ENCODE data around the gene SPATA17. TPM values are rescaled to one million over a fixed set of nuclear protein-coding genes. Genes with fewer than 3 reads are reported as not detected.

Gene SPATA17
- total RNA-seq, 4 donors from 2014 or later, result 0.52 to 2.4 TPM; not detected in 2

DNA sequence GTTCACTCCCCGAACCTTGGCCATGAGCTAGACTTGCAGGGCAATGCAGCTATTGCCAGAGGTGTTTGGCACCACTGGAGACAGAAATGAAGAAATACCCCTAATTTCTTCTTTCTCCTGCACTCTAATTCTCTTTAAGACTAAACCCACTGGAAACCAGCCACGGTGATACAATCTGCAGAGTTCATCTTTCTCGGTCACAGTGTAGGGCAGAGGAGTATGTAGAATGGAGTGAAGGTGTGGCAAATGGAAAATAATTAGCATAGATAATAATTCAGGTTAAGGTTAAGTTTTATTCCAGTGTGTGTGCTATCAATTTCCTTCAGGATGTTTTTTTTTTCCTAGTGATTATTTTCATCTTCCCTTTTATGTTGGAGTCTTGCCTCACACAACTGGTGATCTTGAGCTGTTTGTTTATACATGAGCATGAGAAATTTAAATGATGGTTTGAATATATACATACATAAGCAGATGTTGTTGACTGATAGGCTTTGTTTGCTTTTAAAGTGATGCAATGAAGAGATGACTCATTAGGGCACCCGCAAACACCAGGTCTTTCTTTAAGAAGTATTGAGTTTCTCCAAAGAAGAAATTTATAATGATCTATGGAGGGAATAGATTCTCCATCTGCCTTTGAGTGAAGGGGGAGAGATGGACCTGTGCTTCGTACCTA lies 81.9 kb downstream of the SPATA17 start:
- H3K4me1 ChIP-seq, result no peaks in the 10 kb centered on the region
- H3K27me3 ChIP-seq, result no peaks in the 10 kb centered on the region
- no peak for DNase-seq
- H3K27ac ChIP-seq, result no peak overlapping the region
- TF ChIP-seq, protein P1, sequence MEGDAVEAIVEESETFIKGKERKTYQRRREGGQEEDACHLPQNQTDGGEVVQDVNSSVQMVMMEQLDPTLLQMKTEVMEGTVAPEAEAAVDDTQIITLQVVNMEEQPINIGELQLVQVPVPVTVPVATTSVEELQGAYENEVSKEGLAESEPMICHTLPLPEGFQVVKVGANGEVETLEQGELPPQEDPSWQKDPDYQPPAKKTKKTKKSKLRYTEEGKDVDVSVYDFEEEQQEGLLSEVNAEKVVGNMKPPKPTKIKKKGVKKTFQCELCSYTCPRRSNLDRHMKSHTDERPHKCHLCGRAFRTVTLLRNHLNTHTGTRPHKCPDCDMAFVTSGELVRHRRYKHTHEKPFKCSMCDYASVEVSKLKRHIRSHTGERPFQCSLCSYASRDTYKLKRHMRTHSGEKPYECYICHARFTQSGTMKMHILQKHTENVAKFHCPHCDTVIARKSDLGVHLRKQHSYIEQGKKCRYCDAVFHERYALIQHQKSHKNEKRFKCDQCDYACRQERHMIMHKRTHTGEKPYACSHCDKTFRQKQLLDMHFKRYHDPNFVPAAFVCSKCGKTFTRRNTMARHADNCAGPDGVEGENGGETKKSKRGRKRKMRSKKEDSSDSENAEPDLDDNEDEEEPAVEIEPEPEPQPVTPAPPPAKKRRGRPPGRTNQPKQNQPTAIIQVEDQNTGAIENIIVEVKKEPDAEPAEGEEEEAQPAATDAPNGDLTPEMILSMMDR (IDR thresholded peaks at IDR 0.05), result no peak
- no peak for TF ChIP-seq POLR2A (IDR thresholded peaks at IDR 0.05)
- intact Hi-C loops (cut with DNase I; ENCODE audit: low total_unique reads), result no loop called here
- H3K36me3 ChIP-seq, result no peaks in the 10 kb centered on the region
- H3K4me3 ChIP-seq, result no peak overlapping the region
- H3K9me3 ChIP-seq, result no peaks in the 10 kb centered on the region

DNA sequence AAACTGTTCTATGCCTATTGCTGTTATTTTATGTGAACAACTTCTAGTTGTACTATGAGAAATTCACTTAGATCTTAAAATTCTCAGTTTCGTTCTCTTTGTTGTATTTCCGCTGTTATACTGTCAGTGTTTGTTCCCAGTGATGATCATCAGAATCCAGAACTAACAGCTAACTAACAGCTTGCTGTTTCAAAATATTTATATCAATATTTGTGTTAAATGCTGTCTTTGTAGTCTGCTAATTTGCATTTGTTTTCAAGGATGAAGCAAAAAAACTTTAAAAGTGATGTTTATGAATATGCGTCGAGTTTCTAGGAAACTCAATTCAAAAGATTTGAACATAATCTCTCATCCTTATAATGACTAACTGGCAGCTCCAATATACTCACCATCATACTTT lies 84.5 kb downstream of the SPATA17 start:
- no peaks in the 10 kb centered on the region for H3K9me3 ChIP-seq
- intact Hi-C loops (cut with DNase I; ENCODE audit: low total_unique reads), result no loop called here
- no peaks in the 10 kb centered on the region for H3K27me3 ChIP-seq
- TF ChIP-seq, protein P1 (IDR thresholded peaks at IDR 0.05), result no peak
- no peak for TF ChIP-seq POLR2A (IDR thresholded peaks at IDR 0.05)
- no peak overlapping the region for H3K4me3 ChIP-seq
- H3K27ac ChIP-seq, result no peak overlapping the region
- no peaks in the 10 kb centered on the region for H3K36me3 ChIP-seq
- H3K4me1 ChIP-seq, result no peaks in the 10 kb centered on the region
- DNase-seq, result no peak

DNA sequence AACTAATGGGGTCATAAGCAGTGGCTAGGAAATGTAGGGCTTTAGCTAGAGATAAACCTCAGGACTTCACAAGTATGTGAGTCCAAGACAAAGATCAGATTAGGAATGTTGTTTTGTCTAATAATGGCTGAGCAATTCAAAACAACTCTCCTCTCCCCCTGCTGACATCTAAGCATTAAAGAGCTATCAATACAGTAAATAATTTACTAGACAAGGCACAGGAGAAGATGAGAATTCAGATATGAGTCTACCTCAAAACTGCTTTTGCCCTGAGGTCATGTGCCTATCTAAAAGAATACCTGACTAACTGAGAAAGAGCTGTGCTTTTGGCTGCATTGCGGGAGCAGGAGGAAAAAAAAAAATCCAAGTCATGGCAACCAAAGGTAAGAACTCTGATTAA lies 86.8 kb downstream of the SPATA17 start:
- intact Hi-C loops (cut with DNase I; ENCODE audit: low total_unique reads), result no loop called here
- no peak for TF ChIP-seq POLR2A (IDR thresholded peaks at IDR 0.05)
- TF ChIP-seq, protein P1 (IDR thresholded peaks at IDR 0.05), result no peak
- Histone ChIP-seq H3K4me3 (no peak overlapping the region), H3K4me1 (no peaks in the 10 kb centered on the region), H3K9me3 (no peaks in the 10 kb centered on the region), H3K27ac (no peak overlapping the region), H3K36me3 (no peaks in the 10 kb centered on the region), H3K27me3 (no peaks in the 10 kb centered on the region)
- no peak for DNase-seq

DNA sequence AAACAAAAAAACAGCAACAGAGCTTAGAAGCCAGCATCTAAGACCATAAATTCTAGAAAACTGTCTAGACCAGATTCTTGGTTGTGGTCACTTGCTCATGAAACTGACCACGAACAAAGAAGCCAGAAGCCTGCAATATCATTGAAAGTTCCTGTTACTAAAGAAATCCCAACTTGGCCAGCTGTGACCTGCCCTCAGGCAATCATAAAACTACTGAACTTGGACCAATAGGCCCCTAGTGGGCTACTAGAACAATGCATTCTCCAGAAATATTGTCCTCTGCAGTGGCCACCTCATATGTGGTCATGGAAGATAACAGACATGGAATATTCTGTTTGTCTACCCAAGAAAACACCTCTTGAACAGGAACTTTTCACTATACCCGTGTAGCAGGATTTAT lies 87.7 kb downstream of the SPATA17 start:
- Histone ChIP-seq H3K27ac (no peak overlapping the region), H3K4me1 (no peaks in the 10 kb centered on the region), H3K4me3 (no peak overlapping the region), H3K9me3 (no peaks in the 10 kb centered on the region), H3K27me3 (no peaks in the 10 kb centered on the region), H3K36me3 (no peaks in the 10 kb centered on the region)
- no peak for TF ChIP-seq POLR2A (IDR thresholded peaks at IDR 0.05)
- no peak for DNase-seq
- intact Hi-C loops (cut with DNase I; ENCODE audit: low total_unique reads), result no loop called here

DNA sequence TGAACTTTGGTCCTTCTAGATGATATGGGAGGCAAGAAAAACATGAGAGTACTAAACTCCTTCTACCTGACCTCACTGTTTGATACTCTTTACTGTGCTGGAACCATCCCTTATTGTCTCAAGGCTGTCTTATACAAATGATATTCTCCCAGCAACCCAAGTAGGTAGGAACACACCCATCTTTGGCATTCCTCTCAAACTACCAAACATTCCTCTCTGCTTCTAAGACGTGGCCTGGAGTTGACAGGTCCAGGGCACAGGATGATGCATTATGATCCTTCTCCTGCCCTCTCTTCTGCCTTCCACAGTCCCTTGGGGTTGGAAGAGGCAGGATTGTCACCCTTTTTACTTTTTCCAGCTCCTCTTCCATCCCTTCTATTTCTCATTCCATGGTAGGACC lies 90.5 kb downstream of the SPATA17 start:
- Histone ChIP-seq H3K27me3 (no peaks in the 10 kb centered on the region), H3K27ac (no peak overlapping the region), H3K4me1 (no peaks in the 10 kb centered on the region), H3K9me3 (no peaks in the 10 kb centered on the region), H3K36me3 (no peaks in the 10 kb centered on the region), H3K4me3 (no peak overlapping the region)
- no peak for DNase-seq
- intact Hi-C loops (cut with DNase I; ENCODE audit: low total_unique reads), result no loop called here
- TF ChIP-seq, protein P1 (IDR thresholded peaks at IDR 0.05), result no peak
- no peak for TF ChIP-seq POLR2A (IDR thresholded peaks at IDR 0.05)

DNA sequence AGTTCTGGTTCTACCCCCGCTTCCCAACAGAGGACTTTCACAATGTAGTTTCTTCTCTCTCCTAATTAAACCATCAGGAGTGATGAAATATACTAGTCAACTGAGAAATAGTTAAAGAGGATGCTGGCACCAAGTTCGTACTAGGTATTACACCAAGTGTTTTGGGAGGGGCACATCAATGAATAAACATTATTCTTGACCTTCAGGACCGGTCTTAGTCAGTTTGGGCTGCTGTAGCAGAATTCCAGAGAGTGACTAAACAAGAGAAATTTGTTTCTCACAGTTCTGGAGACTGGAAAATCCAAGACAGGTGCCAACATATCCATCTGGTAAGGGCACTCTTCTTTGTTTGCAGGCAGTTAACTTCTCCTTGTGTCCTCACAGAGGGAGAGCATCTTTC lies 103.8 kb downstream of the SPATA17 start:
- H3K4me3 ChIP-seq, result no peak overlapping the region
- no peaks in the 10 kb centered on the region for H3K27me3 ChIP-seq
- intact Hi-C loops (cut with DNase I; ENCODE audit: low total_unique reads), result no loop called here
- no peaks in the 10 kb centered on the region for H3K9me3 ChIP-seq
- no peak for DNase-seq
- no peaks in the 10 kb centered on the region for H3K36me3 ChIP-seq
- no peaks in the 10 kb centered on the region for H3K4me1 ChIP-seq
- no peak for TF ChIP-seq POLR2A (IDR thresholded peaks at IDR 0.05)
- TF ChIP-seq, protein P1 (IDR thresholded peaks at IDR 0.05), result no peak
- H3K27ac ChIP-seq, result no peak overlapping the region

Measured in uterus (tissue), 4 donors.